Endothelial cell of umbilical vein (primary cell): ENCODE measurements around the gene KANK2.

ENCODE experiments used
- EZH2 ChIP-seq: IDR thresholded peaks from 2 replicates; pipeline ENCODE4 v1.6.1; 2012; ENCODE audit warnings: borderline replicate concordance, low read depth, mild to moderate bottlenecking, moderate library complexity, low read length, inconsistent platforms; ENCODE audit not compliant: severe bottlenecking
- FOS ChIP-seq: IDR thresholded peaks from 2 replicates; pipeline ENCODE4 v1.6.1; 2011; ENCODE audit warnings: mild to moderate bottlenecking, low read length, moderate library complexity, borderline replicate concordance; ENCODE audit not compliant: insufficient read depth
- MYC ChIP-seq: IDR thresholded peaks from one replicate; pipeline ENCODE4 v1.6.1; 2011; ENCODE audit warnings: mild to moderate bottlenecking, low read depth, low read length
- POLR2A ChIP-seq: IDR thresholded peaks from 2 replicates; pipeline ENCODE4 v1.6.1; 2012; ENCODE audit warnings: low read depth, mild to moderate bottlenecking, control low read depth, low read length
- POLR2AphosphoS5 ChIP-seq: IDR thresholded peaks from 2 replicates; pipeline ENCODE4 v1.6.1; 2012; ENCODE audit warnings: low read depth, mild to moderate bottlenecking, control low read depth, low read length, moderate library complexity; ENCODE audit not compliant: insufficient read depth
- TF ChIP-seq, protein P1 (sequence below), 2 donors: IDR thresholded peaks; 1 replicate in 1 of 2; 2 replicates in 1 of 2; pipeline ENCODE4 v1.5.1; 2011; ENCODE audit warnings: low read length in 2 of 2, mild to moderate bottlenecking in 2 of 2, moderate library complexity in 2 of 2, control low read depth in 1 of 2, inconsistent platforms in 1 of 2, low read depth in 1 of 2; ENCODE audit not compliant: insufficient read depth in 1 of 2; ENCODE audit errors: extremely low read depth in 1 of 2

DNA sequence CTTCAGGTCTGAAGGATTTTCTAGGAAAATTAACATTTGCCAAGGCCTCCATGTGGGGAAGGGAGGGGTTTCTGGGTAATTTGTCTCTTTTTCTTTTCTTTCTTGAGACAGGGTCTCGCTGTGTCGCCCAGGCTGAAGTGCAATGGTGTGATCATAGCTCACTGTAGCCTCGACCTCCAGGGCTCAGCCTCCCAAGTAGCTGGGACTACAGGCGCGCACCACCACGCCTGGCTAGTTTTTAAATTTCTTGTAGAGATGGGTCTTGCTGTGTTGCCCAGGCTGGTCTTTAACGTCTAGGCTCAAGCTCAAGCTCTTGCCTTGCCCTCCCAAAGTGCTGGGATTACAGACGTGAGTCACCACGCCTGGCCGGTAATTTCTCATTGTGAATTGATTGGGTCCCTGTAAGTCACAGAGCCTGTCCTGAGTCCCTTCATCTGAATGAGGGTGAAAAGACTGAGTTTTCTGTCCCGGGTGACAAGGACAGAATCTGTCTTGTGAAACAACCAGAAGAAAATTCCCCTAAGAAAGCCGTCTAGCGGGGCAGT is 31.8 kb downstream of the KANK2 start:
- TF ChIP-seq, protein P1, sequence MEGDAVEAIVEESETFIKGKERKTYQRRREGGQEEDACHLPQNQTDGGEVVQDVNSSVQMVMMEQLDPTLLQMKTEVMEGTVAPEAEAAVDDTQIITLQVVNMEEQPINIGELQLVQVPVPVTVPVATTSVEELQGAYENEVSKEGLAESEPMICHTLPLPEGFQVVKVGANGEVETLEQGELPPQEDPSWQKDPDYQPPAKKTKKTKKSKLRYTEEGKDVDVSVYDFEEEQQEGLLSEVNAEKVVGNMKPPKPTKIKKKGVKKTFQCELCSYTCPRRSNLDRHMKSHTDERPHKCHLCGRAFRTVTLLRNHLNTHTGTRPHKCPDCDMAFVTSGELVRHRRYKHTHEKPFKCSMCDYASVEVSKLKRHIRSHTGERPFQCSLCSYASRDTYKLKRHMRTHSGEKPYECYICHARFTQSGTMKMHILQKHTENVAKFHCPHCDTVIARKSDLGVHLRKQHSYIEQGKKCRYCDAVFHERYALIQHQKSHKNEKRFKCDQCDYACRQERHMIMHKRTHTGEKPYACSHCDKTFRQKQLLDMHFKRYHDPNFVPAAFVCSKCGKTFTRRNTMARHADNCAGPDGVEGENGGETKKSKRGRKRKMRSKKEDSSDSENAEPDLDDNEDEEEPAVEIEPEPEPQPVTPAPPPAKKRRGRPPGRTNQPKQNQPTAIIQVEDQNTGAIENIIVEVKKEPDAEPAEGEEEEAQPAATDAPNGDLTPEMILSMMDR (IDR thresholded peaks at IDR 0.05; ENCODE audit: extremely low read depth in 1 of 2, insufficient read depth in 1 of 2, low read depth in 1 of 2, low read length in 2 of 2), result no peak
- TF ChIP-seq POLR2A (no peak), POLR2AphosphoS5 (no peak), MYC (no peak), EZH2 (no peak), FOS (no peak)
